ENCODE results near the gene AHCY.

DNA sequence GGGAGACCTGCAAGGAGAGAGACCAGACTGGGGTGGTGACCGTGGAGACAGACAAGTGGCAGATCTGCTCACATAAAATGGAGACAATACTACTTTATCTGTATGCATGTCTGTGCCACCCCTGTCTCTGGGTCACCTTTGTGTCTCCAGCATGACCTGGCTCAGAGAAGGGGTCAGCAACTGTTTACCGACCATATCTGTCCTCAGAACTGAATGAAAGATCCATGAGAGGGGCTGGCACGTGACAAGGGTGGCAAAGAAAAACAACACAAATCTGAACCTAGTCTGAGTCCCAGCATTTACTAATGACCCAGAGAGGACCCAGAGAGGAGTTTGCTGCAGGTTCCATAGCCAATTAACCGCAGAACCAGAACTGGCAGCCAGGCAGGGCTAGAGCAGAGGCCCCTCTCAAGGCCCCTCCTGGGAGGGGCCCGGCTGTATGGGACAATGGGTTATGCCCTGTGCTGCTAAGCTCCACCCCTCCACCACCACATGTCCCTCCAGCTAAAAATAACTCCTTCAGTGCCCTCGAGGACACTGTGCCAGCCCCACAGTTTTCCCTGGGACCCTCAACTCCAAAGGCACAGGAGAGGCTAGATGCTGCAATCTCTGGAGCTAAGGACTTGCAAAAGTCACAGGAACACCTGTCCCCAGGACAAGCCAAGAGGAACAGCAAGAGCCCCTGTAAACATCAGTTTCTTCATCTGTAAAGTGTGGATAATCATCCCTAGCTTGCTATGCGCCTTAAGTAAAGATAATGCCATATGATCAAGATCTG is 2.2 kb downstream of the AHCY start:
- no peak for TF ChIP-seq TCF7L2 (IDR thresholded peaks at IDR 0.05; ENCODE audit: borderline replicate concordance, extremely low read depth, insufficient read depth, insufficient read length)
- no peak for TF ChIP-seq SIN3A (IDR thresholded peaks at IDR 0.05; ENCODE audit: low read depth)
- TF ChIP-seq, protein P1, sequence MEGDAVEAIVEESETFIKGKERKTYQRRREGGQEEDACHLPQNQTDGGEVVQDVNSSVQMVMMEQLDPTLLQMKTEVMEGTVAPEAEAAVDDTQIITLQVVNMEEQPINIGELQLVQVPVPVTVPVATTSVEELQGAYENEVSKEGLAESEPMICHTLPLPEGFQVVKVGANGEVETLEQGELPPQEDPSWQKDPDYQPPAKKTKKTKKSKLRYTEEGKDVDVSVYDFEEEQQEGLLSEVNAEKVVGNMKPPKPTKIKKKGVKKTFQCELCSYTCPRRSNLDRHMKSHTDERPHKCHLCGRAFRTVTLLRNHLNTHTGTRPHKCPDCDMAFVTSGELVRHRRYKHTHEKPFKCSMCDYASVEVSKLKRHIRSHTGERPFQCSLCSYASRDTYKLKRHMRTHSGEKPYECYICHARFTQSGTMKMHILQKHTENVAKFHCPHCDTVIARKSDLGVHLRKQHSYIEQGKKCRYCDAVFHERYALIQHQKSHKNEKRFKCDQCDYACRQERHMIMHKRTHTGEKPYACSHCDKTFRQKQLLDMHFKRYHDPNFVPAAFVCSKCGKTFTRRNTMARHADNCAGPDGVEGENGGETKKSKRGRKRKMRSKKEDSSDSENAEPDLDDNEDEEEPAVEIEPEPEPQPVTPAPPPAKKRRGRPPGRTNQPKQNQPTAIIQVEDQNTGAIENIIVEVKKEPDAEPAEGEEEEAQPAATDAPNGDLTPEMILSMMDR (IDR thresholded peaks at IDR 0.05 in 2 of 3, conservative IDR thresholded peaks at IDR 0.05 in 1 of 3; ENCODE audit: borderline replicate concordance in 1 of 3, insufficient read depth in 1 of 3, low read depth in 2 of 3, low read length in 2 of 3) = no peak
- no peak for TF ChIP-seq POLR2A (IDR thresholded peaks at IDR 0.05; ENCODE audit: borderline replicate concordance, extremely low read depth, insufficient read depth, insufficient read length)
- no peak for TF ChIP-seq EZH2 (IDR thresholded peaks at IDR 0.05)
- no peak for TF ChIP-seq EZH2phosphoT487 (IDR thresholded peaks at IDR 0.05; ENCODE audit: borderline replicate concordance)

Data from HCT116 (cell line).